Gastroesophageal sphincter (tissue), 3 donors: ENCODE measurements around the gene SULT1C2.

Experiments used
- POLR2AphosphoS5 ChIP-seq: sonication (generic); formaldehyde crosslinking; IDR thresholded peaks from one replicate; pipeline ENCODE4 v1.6.1; 2017; ENCODE audit warnings: antibody characterized with exemption
- TF ChIP-seq, protein P1 (sequence below), 4 experiments: fragments of 200-600 bp in 2 of 4; fragments of 450-650 bp in 2 of 4; sonication (generic) in 1 of 4; IDR thresholded peaks; one replicate each; pipeline ENCODE4 v1.5.1; 2017 to 2019; ENCODE audit warnings: antibody characterized with exemption in 4 of 4, mild to moderate bottlenecking in 2 of 4, moderate library complexity in 2 of 4

DNA sequence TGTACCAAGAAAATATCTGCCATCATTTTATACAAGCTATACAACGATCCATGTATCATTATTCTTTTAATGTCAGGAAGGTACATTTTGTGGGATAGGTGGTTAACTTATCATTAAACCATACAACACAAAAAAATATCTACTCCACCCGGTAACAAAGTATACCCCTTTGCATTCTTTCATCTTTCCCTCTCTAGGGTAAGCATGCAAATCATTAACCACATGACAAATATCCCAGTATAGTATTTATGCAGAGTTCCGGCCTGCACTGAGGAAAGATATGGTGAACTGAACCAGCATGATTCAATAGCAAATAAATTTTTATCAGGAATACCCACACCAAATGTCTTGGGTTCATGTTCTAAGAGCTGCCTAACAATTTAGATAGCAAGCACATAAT lies 22.5 kb upstream of the SULT1C2 start:
- TF ChIP-seq, protein P1, sequence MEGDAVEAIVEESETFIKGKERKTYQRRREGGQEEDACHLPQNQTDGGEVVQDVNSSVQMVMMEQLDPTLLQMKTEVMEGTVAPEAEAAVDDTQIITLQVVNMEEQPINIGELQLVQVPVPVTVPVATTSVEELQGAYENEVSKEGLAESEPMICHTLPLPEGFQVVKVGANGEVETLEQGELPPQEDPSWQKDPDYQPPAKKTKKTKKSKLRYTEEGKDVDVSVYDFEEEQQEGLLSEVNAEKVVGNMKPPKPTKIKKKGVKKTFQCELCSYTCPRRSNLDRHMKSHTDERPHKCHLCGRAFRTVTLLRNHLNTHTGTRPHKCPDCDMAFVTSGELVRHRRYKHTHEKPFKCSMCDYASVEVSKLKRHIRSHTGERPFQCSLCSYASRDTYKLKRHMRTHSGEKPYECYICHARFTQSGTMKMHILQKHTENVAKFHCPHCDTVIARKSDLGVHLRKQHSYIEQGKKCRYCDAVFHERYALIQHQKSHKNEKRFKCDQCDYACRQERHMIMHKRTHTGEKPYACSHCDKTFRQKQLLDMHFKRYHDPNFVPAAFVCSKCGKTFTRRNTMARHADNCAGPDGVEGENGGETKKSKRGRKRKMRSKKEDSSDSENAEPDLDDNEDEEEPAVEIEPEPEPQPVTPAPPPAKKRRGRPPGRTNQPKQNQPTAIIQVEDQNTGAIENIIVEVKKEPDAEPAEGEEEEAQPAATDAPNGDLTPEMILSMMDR (IDR thresholded peaks at IDR 0.05): no peak
- TF ChIP-seq POLR2AphosphoS5: no peak
